Neuronal stem cell (in vitro differentiated cells): ENCODE data around the gene SYNJ1. TPM values are rescaled to one million over a fixed set of nuclear protein-coding genes. Genes with fewer than 3 reads are reported as not detected.

ENCODE experiments used
- DNase-seq: peaks from one replicate; pipeline ENCODE4 v3.0.0-alpha.2; 2013; ENCODE audit warnings: low spot score
- H2AFZ ChIP-seq: one replicate; pipeline ENCODE4 v1.6.1; 2013; ENCODE audit warnings: mild to moderate bottlenecking, low read length, inconsistent platforms
- H2AK5ac ChIP-seq: 2 replicates; pipeline ENCODE4 v1.6.1; 2013; ENCODE audit warnings: low read depth, mild to moderate bottlenecking, inconsistent platforms, low read length, moderate library complexity, mixed read lengths
- H2BK120ac ChIP-seq: 2 replicates; pipeline ENCODE4 v1.6.1; 2013; ENCODE audit warnings: low read depth, mild to moderate bottlenecking, inconsistent platforms, low read length, moderate library complexity, mixed read lengths
- H2BK12ac ChIP-seq: one replicate; pipeline ENCODE4 v1.6.1; 2013; ENCODE audit warnings: low read length, inconsistent platforms
- H2BK15ac ChIP-seq: 2 replicates; pipeline ENCODE4 v1.6.1; 2013; ENCODE audit warnings: mild to moderate bottlenecking, low read length, inconsistent platforms, mixed read lengths
- H2BK5ac ChIP-seq: one replicate; pipeline ENCODE4 v1.6.1; 2013; ENCODE audit warnings: inconsistent platforms, mild to moderate bottlenecking, low read length, moderate library complexity
- H3K14ac ChIP-seq: one replicate; pipeline ENCODE4 v1.6.1; 2013; ENCODE audit warnings: low read length, inconsistent platforms
- H3K18ac ChIP-seq: 2 replicates; pipeline ENCODE4 v1.6.1; 2013; ENCODE audit warnings: low read length, inconsistent platforms
- H3K23ac ChIP-seq: 2 replicates; pipeline ENCODE4 v1.6.1; 2013; ENCODE audit warnings: low read depth, mild to moderate bottlenecking, mixed read lengths, low read length, inconsistent platforms; ENCODE audit not compliant: poor library complexity
- H3K27ac ChIP-seq: replicated peaks from 3 replicates; pipeline ENCODE4 v1.5.1; 2013; ENCODE audit warnings: low read length, inconsistent platforms
- H3K27me3 ChIP-seq, 3 experiments: 2 replicates each; pipeline ENCODE4 v1.6.1; 2013; ENCODE audit warnings: low read length in 3 of 3, mild to moderate bottlenecking in 2 of 3, inconsistent platforms in 1 of 3, low read depth in 1 of 3, mixed read lengths in 1 of 3, moderate library complexity in 1 of 3; ENCODE audit not compliant: control insufficient read depth in 3 of 3, insufficient read depth in 3 of 3
- H3K36me3 ChIP-seq, 2 donors: replicated peaks in 1 of 2; 2 replicates each; pipeline ENCODE4 v1.6.1; 2013; ENCODE audit warnings: low read length in 2 of 2; ENCODE audit not compliant: control insufficient read depth in 2 of 2, insufficient read depth in 2 of 2
- H3K4ac ChIP-seq: 2 replicates; pipeline ENCODE4 v1.6.1; 2013; ENCODE audit warnings: inconsistent platforms, mild to moderate bottlenecking, low read length, moderate library complexity
- H3K4me1 ChIP-seq, 2 donors: 1 replicate in 1 of 2; 2 replicates in 1 of 2; pipeline ENCODE4 v1.6.1; 2013; ENCODE audit warnings: low read length in 2 of 2, low read depth in 1 of 2; ENCODE audit not compliant: control insufficient read depth in 2 of 2, insufficient read depth in 1 of 2
- H3K4me2 ChIP-seq: one replicate; pipeline ENCODE4 v1.6.1; 2013; ENCODE audit warnings: mild to moderate bottlenecking, low read length, inconsistent platforms; ENCODE audit not compliant: insufficient read depth, poor library complexity, severe bottlenecking
- H3K4me3 ChIP-seq, 2 donors: 2 replicates each; pipeline ENCODE4 v1.5.1; 2013; ENCODE audit warnings: low read length in 2 of 2, mild to moderate bottlenecking in 2 of 2, inconsistent platforms in 1 of 2, moderate library complexity in 1 of 2
- H3K79me1 ChIP-seq: one replicate; pipeline ENCODE4 v1.6.1; 2013; ENCODE audit warnings: low read depth, mild to moderate bottlenecking, inconsistent platforms, low read length, moderate library complexity
- H3K9ac ChIP-seq: one replicate; pipeline ENCODE4 v1.6.1; 2013; ENCODE audit warnings: mild to moderate bottlenecking, low read depth, low read length, inconsistent platforms; ENCODE audit not compliant: poor library complexity
- H3K9me3 ChIP-seq, 2 donors: replicated peaks in 1 of 2; 2 replicates each; pipeline versions ENCODE3 to v1.6.1; 2013; ENCODE audit warnings: low read length in 2 of 2, mild to moderate bottlenecking in 2 of 2, inconsistent platforms in 1 of 2, low read depth in 1 of 2, mixed read lengths in 1 of 2, moderate library complexity in 1 of 2; ENCODE audit not compliant: control insufficient read depth in 2 of 2, insufficient read depth in 1 of 2
- H4K8ac ChIP-seq: one replicate; pipeline ENCODE4 v1.6.1; 2013; ENCODE audit warnings: low read depth, mild to moderate bottlenecking, inconsistent platforms, low read length, moderate library complexity
- H4K91ac ChIP-seq: one replicate; pipeline ENCODE4 v1.6.1; 2013; ENCODE audit warnings: low read length, low read depth, mild to moderate bottlenecking, inconsistent platforms; ENCODE audit not compliant: poor library complexity
- WGBS, 2 donors: extraction: QIAGEN DNeasy Blood & Tissue Kit; methylation state at CpG; one replicate each; pipeline ENCODE4 v1.1.7; 2013; ENCODE audit warnings: missing lambda C conversion rate in 2 of 2, mixed read lengths in 1 of 2; ENCODE audit not compliant: insufficient read length in 2 of 2, insufficient replicate concordance in 1 of 2; ENCODE audit errors: extremely low coverage in 2 of 2; 5-methylcytosine and 5-hydroxymethylcytosine counted together
- polyA plus RNA-seq, 2 experiments: library from polyadenylated mRNA; stranded (reverse); fragments of 200-250 nt; gene quantifications; one replicate each; pipeline ENCODE4 v1.2.3, GENCODE V29; 2013

Gene SYNJ1, protein sequence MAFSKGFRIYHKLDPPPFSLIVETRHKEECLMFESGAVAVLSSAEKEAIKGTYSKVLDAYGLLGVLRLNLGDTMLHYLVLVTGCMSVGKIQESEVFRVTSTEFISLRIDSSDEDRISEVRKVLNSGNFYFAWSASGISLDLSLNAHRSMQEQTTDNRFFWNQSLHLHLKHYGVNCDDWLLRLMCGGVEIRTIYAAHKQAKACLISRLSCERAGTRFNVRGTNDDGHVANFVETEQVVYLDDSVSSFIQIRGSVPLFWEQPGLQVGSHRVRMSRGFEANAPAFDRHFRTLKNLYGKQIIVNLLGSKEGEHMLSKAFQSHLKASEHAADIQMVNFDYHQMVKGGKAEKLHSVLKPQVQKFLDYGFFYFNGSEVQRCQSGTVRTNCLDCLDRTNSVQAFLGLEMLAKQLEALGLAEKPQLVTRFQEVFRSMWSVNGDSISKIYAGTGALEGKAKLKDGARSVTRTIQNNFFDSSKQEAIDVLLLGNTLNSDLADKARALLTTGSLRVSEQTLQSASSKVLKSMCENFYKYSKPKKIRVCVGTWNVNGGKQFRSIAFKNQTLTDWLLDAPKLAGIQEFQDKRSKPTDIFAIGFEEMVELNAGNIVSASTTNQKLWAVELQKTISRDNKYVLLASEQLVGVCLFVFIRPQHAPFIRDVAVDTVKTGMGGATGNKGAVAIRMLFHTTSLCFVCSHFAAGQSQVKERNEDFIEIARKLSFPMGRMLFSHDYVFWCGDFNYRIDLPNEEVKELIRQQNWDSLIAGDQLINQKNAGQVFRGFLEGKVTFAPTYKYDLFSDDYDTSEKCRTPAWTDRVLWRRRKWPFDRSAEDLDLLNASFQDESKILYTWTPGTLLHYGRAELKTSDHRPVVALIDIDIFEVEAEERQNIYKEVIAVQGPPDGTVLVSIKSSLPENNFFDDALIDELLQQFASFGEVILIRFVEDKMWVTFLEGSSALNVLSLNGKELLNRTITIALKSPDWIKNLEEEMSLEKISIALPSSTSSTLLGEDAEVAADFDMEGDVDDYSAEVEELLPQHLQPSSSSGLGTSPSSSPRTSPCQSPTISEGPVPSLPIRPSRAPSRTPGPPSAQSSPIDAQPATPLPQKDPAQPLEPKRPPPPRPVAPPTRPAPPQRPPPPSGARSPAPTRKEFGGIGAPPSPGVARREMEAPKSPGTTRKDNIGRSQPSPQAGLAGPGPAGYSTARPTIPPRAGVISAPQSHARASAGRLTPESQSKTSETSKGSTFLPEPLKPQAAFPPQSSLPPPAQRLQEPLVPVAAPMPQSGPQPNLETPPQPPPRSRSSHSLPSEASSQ (N-terminal part only)
- 3.4 TPM for polyA plus RNA-seq (2013, experiment 1 of 2)
- 2.5 TPM for polyA plus RNA-seq (2013, experiment 2 of 2)

DNA sequence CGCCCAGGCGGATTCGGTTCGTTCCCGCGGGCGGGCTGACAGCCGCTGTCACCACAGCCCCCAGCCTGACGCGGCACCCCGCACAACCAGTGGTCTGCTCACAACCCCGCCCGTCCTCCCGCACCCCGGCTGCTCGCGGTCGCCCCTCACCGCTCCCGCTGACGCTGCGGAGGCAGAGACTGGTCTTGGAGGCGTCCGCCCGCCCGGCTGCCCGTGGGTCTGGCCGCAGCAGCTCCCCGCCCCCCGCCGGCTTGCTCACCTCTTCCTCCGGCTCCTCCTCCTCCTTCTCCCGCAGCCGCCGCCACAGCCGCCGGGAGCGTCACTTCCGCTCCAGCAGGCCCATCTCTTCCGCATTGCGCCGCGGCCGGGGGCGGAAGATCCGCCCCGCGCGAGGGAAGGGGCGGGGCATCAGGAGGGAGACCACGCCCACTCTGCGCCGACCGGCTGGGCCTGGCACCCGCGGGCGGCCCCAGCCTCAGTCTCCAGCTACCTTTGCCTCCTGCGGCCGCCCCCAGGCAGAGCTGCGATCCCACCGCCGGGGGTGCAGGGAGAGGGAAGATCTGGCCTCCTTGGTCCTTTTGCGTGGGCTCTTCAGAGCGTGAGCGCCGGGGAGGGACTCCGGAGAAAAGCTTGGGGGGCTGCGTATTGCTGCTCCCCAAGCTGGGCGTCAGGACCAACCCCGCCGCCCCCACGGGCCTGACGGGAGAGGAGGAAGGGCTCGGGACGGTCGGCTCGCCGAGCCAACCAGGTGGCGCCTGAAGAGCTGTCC lies at the start of gene SYNJ1:
Gene SYNJ1 (minus strand): TSS at position 327 of the 769 bp plus-strand sequence. CDS start 1,118 bp downstream, outside the sequence.
- Histone ChIP-seq H4K91ac (no peak within 1 kb of the TSS), H3K4me3 (peak within 1 kb of the TSS; percentile 88 to 92), H3K4me1 (peaks cover 2 to 4% of the 10 kb centered on the region in 2 donors), H3K27ac (peak within 1 kb of the TSS; percentile 87), H2BK120ac (no peak within 1 kb of the TSS), H3K18ac (peak within 1 kb of the TSS; percentile 90), H3K9ac (peak within 1 kb of the TSS; percentile 87), H3K9me3 (no peaks in the 10 kb centered on the region), H3K36me3 (peaks cover 0 to 5% of the 10 kb centered on the region in 2 donors), H2BK5ac (peak within 1 kb of the TSS; percentile 78), H3K4ac (no peak within 1 kb of the TSS), H2BK15ac (no peak within 1 kb of the TSS), H3K4me2 (peak within 1 kb of the TSS; percentile 79), H3K79me1 (no peaks in the 10 kb centered on the region), H2AK5ac (no peak within 1 kb of the TSS), H2AFZ (peak within 1 kb of the TSS; percentile 99), H3K14ac (no peak within 1 kb of the TSS), H3K23ac (peak within 1 kb of the TSS; percentile 90), H3K27me3 (no peaks in the 10 kb centered on the region), H4K8ac (no peak within 1 kb of the TSS), H2BK12ac (no peak within 1 kb of the TSS)
- no CpG with 5 or more reads among the region's 79 CpGs for WGBS, 2 donors
- peak; percentile 96 for DNase-seq

DNA sequence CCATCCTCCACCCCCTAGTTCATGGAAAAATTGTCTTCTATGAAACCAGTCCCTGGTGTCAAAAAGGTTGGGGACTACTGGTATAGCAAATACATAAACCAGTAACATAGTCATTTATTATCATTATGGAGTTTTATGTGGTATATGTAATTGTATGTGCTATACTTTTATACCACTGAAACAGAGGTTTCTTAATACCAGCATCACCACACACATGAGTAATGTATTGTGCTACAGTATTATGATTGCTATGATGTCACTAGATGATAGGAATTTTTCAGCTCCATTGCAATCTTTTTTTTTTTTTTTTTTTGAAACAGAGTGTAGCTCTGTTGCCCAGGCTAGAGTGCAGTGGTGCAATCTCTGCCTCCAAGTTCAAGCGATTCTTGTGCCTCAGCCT lies 49.5 kb upstream of the SYNJ1 start:
- no peak for DNase-seq
- Histone ChIP-seq H2AFZ (no peak overlapping the region), H3K4me2 (no peak overlapping the region), H3K9me3 (no peaks in the 10 kb centered on the region), H3K27me3 (no peaks in the 10 kb centered on the region), H2BK15ac (no peak overlapping the region), H3K14ac (no peak overlapping the region), H3K79me1 (no peaks in the 10 kb centered on the region), H3K4me1 (peaks cover 0 to 6% of the 10 kb centered on the region in 2 donors), H3K36me3 (no peaks in the 10 kb centered on the region), H2BK5ac (no peak overlapping the region), H3K18ac (no peak overlapping the region), H3K27ac (no peak overlapping the region), H4K91ac (no peak overlapping the region), H4K8ac (no peak overlapping the region), H2BK120ac (no peak overlapping the region), H3K4me3 (no peak overlapping the region), H3K23ac (no peak overlapping the region), H2AK5ac (no peak overlapping the region), H2BK12ac (no peak overlapping the region), H3K9ac (no peak overlapping the region), H3K4ac (no peak overlapping the region)
- no CpG with 5 or more reads among the region's 1 CpG for WGBS, 2 donors

DNA sequence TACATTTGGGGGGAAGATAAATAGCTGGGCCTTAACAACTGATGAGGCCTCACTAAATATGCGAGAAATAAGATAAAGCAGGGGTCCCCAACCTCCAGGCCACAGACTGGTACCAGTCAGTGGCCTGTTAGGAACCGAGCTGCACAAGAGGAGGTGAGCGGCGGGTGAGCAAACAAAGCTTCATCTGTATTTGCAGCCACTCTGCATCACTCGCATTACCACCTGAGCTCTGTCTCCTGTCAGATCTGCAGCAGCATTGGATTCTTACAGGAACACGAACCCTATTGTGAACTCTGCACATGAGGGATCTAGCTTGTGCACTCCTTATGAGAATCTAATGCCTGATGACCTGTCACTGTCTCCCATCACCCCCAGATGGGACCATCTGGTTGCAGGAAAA lies 48.9 kb upstream of the SYNJ1 start:
- Histone ChIP-seq H3K4me3 (no peak overlapping the region), H3K27me3 (no peaks in the 10 kb centered on the region), H3K27ac (no peak overlapping the region), H3K4me1 (peaks cover 0 to 6% of the 10 kb centered on the region in 2 donors), H3K9ac (no peak overlapping the region), H2AFZ (no peak overlapping the region), H3K23ac (no peak overlapping the region), H3K9me3 (no peaks in the 10 kb centered on the region), H2BK5ac (no peak overlapping the region), H3K4ac (no peak overlapping the region), H4K91ac (no peak overlapping the region), H4K8ac (no peak overlapping the region), H2BK120ac (no peak overlapping the region), H2AK5ac (no peak overlapping the region), H3K4me2 (no peak overlapping the region), H3K14ac (no peak overlapping the region), H3K79me1 (no peaks in the 10 kb centered on the region), H3K36me3 (no peaks in the 10 kb centered on the region), H3K18ac (no peak overlapping the region), H2BK12ac (no peak overlapping the region), H2BK15ac (no peak overlapping the region)
- WGBS, 2 donors = no CpG with 5 or more reads among the region's 6 CpGs
- DNase-seq = no peak
